ENCODE results near the gene TEX261. TPM values are rescaled to one million over a fixed set of nuclear protein-coding genes. Genes with fewer than 3 reads are reported as not detected.
A peak's percentile ranks its signal among the peaks of the same experiment; 100 is the strongest.
"Not testable (repeated sequence)": the region's sequence is repeated elsewhere in the genome, so short reads cannot be mapped to it uniquely, and the experiment has no call there.

The TEX261 gene
- polyA plus RNA-seq (ENCODE audit: insufficient read length in 3 of 3): 10 to 100 TPM; 52.6 to 55.6 (median 53.4) TPM

DNA sequence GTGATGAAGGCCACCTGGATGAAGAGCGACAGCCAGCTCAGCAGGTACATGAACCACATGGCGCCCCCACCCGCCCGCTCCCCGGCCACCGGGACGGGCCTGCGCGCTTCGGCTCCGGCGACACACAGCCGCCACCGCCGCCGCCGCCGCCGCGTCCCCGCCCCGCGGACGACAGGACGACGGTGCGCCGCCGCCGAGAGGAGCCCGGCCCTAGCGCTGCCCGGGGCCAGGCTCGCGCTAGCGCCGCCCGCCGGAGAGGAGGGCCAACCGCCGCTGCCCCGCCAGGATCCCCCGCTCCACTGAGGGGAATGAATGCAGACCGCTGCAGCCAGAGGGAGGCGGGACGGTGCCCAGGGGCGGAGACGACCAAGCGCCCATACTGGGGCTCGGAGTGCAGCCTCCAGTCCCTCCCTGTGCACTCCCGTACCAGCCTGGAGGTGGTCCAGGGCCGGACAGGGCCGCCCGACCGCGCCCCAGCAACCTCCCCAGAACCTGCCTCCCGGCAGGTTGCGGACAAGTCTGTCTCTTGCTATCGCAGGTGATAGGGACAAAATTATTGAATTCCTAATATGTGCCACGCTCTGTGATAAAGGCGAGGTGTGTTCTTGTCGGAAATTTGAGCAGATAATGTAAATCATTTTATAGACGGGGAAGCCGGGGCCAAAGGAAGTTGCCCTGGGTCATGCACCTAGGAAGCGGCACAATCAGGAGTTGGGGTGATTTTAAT, at the start of gene TEX261:
TSS of gene TEX261 (minus strand) at position 175 of the 727 bp plus-strand sequence. CDS start at position 59, 116 bp downstream.
- DNase-seq (ENCODE audit: low read depth in 3 of 3, low spot score in 2 of 3): peak; percentile 59 to 71 (median 61)

- no peak for DNase-seq (ENCODE audit: low read depth in 3 of 3, low spot score in 2 of 3)
Measured at GRCh38 chr2:71043531-71044407, 49.1 kb upstream of the TEX261 start.

DNA sequence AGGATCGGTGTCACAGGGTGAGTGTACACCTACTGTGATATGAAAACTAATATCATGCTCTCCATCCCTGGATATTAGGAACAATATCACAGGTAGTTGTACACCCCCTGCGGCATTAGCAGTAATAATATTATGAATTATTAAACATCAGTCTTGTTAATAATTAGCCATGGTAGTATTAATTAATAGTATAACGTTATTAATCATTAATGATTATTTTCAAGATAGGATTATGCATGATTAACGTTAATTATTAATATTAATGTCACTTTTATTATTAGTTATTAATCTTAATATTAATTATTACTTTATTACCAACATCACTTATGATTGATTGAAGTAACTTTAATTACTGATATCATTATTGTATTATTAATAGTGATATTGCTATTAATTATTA, 47.6 kb upstream of the TEX261 start:
- no peak for DNase-seq (ENCODE audit: low read depth in 3 of 3, low spot score in 2 of 3)

GRCh38 chr2:71036296-71036695, 41.6 kb upstream of the TEX261 start:
- DNase-seq (ENCODE audit: low read depth in 3 of 3, low spot score in 2 of 3): not testable (repeated sequence)

DNA sequence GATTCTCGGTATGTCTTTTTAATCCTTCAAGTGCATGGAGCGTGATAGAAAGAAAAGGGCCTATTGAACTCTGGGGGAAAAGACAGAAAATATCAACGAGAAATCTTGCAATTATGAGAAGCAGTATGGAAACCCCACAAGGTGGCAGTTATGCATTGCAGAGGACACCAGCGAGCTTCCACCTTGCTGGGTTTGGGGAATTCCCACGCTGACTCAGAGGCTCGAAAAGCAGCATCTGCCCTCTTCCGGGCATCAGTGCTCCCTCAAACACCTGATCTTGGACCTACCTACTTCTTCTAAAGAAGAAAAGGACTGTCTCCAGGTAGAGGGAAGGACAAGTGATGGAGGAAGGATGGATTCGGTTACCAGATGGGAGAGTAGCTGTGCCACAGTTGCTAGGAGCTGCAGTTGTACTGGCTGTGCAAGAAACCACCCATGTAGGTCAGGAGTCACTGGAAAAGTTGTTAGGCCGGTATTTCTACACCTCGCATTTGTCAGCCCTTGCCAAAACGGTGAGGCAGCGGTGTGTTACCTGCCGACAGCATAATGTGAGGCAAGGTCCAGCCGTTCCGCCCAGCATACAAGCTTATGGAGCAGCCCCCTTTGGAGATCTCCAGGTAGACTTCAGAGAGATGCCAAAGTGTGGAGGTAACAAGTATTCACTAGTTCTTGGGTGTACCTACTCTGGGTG, 29.0 kb upstream of the TEX261 start:
- peak; percentile 8 to 31 (median 23) for DNase-seq (ENCODE audit: low read depth in 3 of 3, low spot score in 2 of 3)

GRCh38 chr2:71021394-71021793, 26.7 kb upstream of the TEX261 start:
- not testable (repeated sequence) for DNase-seq (ENCODE audit: low read depth in 3 of 3, low spot score in 2 of 3)

DNA sequence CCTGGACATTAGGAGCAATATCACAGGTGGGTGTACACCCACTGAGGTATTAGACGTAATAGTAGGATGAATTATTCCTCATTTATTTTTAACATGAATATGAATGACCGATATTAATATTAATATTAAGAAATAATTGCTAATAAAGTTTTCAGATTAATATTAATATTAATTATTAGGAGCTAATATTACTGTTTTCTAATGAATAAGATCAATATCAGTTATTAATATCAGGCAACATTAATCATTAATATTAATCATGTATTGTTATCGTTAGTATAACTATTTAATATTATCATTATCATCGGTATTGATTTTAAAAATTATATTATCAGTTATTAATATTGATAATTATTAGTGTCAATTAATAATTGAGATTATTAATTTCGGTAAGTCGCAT, 25.3 kb upstream of the TEX261 start:
- not testable (repeated sequence) for DNase-seq (ENCODE audit: low read depth in 3 of 3, low spot score in 2 of 3)

GRCh38 chr2:71018625-71019024, 24.0 kb upstream of the TEX261 start:
- DNase-seq (ENCODE audit: low read depth in 3 of 3, low spot score in 2 of 3): no peak

DNA sequence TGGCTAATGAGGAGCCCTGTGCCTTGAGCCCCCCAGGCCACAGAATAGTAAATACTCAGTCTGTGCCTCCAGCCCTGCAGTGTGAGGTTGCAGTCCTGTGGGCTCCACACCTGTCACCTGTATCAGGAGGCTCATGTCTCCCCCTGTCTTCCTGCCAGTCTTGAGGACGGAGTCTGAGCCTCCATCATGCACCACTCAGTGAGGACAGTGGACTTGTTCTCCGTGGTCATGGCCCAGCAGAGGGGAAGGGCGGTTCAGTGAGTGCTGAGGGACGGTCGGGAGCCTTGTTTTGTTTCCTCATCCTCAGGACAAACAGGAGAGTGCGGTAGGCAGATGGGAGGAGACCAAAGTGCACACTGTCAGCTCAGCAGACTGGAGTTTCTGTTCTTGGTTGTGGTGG, 17.1 kb upstream of the TEX261 start:
- DNase-seq (ENCODE audit: low read depth in 3 of 3, low spot score in 2 of 3): not testable (repeated sequence)

DNA sequence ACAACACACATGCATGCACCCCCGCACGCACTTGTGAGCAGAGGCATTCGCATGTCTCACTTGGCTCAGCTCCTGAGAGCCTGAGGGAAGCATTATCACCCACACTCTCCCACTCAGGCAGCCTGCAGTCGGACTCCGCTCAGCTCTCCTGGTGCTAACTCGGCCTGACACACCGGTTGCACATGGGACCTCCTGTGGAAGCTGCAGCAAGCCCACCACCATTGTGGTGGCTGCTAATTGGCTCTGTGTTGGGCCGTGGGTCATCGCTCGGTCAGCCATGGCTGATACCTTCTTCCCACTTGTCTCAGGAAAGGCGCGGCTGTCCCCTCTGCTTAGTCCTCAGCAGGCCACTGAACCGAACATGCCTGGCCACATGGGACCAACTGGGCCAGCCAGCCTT, 13.7 kb upstream of the TEX261 start:
- no peak for DNase-seq (ENCODE audit: low read depth in 3 of 3, low spot score in 2 of 3)

DNA sequence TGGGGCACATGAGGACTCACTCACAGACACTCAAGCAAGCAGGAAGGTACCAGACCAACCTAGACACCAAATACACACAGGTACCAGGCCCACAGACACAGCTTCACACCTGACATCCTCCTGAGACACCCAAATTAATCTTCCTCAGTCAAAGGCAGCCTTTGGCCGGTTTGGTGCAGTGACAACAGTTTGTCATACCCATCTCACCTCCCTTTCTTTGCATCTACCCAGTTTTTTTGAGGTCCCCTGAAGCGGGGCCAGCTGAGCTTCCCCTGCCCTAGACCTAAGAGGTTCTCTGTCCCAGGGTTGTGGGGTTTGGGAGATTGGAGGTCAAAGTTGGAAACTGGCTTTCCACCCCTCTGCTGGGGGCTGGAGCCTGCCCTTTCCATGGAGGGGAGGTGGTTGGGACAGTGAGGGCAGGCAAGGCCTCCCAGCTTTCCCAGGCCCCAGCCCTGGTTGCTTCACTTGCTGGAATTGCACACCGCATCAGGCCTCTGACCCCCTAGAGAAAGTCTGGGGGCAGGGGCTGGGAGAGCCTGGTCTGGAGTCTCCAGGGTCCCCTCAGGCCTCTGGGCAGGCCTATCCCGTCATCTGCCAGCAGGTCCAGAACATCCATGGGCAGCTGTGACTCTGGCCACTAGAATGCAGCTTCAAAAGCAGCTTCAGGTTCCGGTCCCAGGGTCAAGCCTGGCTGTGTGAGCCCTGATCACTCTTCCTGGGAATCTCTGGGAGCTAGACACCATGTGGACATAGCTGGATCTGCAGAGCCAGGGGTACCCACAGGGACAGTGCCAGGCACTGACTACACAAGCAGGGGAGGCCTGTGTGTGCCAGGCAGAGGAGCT, 12.5 kb upstream of the TEX261 start:
- DNase-seq (ENCODE audit: low read depth in 3 of 3, low spot score in 2 of 3): no peak

DNA sequence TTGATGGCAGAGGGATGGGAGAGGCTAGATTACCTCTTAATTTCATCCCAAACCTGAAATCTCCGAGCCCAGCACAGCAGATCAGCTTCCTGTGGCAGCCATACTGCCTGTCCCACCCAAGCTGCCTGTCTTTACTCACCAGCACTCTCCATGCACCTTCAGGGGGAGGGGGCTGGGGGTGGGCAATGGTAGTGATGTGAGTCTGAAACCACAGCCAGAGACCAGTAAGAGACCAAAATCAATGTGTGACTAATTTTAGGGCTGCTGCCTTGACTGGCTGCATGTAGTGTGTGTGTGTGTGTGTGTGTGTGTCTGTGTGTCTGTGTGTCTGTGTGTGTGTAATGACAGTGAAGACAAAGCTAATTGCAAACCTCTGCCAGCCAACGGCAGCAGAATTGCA, 11.7 kb upstream of the TEX261 start:
- DNase-seq (ENCODE audit: low read depth in 3 of 3, low spot score in 2 of 3): no peak

- no peak for DNase-seq (ENCODE audit: low read depth in 3 of 3, low spot score in 2 of 3)
Measured at GRCh38 chr2:71005271-71006202, 10.9 kb upstream of the TEX261 start.

- DNase-seq (ENCODE audit: low read depth in 3 of 3, low spot score in 2 of 3): no peak
Measured at GRCh38 chr2:71004857-71005256, 10.2 kb upstream of the TEX261 start.

DNA sequence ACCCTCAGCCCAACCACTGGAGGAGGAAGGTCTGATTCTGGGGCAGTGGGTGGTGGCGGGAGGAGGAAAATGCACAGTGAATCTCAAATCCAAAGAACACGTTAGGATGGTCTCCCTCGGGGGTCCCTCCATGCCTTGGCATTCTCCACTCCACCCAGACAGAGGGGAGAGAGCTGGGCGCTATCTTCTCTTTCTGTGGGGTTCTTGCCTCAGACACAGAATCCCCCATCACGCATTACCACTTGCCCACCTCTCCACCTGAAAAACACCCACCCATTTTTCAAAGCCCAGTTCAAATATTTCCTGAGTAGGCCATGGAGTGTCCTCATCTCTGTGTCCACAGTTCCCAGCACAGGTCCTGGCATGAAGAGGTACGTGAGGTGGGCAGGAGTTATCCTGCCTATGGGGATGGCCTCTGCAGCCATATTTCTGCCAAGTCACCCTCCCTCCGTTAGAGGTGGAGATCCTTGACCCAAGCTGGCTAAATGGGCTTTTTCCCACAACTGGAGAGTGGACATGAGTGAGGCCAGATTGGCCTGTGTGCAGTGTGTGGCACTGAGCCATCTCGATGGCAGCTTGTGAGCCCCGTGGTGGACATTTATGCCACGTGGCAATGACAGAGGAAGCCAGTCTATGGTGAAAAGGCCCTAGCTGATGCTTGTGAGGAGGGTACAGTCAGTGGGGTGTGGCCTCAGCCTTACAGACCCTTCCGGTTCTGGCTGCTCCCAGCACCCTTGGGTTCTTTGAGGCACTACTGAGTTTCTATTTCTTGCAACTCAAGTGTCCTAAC, 9.5 kb upstream of the TEX261 start:
- DNase-seq (ENCODE audit: low read depth in 3 of 3, low spot score in 2 of 3): no peak

DNA sequence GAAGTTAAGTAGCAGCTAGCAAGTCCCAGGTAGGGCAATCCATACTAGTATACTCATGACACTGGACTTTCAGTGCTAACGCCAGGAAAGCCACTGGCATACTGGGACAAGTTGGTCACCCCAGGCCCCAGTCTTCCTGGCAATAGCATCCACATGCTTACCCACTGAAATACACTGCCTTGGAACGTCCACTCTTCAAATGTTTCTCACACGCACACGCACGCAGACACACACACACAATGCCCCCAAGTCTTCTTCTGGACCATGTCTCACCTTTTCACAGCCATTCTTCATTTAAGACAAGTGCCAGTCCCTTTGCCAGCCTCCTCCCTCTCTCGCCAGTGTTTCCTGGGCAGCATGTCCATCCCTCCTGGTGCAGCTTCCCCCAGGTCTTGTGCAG, 8.7 kb upstream of the TEX261 start:
- DNase-seq (ENCODE audit: low read depth in 3 of 3, low spot score in 2 of 3): no peak

DNA sequence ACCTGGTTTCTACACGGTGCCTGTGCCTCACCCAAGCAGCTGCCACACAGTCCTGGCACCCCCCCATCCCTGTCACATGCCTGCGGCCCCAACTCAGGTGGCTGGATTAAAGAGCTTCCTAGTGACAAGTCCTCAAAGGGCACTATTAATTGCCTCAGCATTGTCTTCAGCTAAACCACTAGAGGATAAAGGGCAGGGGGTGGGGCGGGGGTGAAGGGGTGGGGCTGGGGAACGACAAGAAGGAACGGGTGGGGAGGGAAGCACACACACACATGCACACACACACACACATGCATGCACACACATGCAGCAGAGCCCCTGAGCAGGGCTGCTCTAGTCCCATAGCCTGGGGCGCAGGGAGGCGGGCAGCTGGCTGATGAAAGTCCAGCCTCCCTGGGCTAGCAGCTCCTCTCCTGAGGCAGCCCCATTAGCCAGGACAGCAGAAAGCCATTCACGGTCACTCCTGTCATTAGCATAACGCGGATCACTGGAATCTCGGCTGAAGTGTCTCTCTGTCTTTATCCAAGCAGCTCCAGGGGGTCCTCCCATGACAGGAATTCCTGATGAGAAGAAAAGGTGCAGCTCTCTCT, 7.4 kb upstream of the TEX261 start:
- no peak for DNase-seq (ENCODE audit: low read depth in 3 of 3, low spot score in 2 of 3)

- no peak for DNase-seq (ENCODE audit: low read depth in 3 of 3, low spot score in 2 of 3)
Measured at GRCh38 chr2:71001592-71001927, 6.9 kb upstream of the TEX261 start.
